SU-DHL-6 (cell line): Measurements from ENCODE around the gene NANOG.
"Not testable (repeated sequence)": the region's sequence is repeated elsewhere in the genome, so short reads cannot be mapped to it uniquely, and the experiment has no call there.

ENCODE experiments used
- H2AFZ ChIP-seq: fragments of 200-600 bp; sonication (generic); 2 replicates; pipeline ENCODE4 v1.6.1; 2014; ENCODE audit warnings: low read depth, mild to moderate bottlenecking, moderate library complexity, mixed read lengths, antibody characterized with exemption, low read length; ENCODE audit not compliant: severe bottlenecking
- H3F3A ChIP-seq: fragments of 200-600 bp; shearing (Covaris generic); 2 replicates; pipeline ENCODE4 v1.6.0; 2016; ENCODE audit warnings: antibody characterized with exemption, mild to moderate bottlenecking; ENCODE audit not compliant: insufficient read depth
- H3K27ac ChIP-seq: fragments of 200-600 bp; sonication (generic); 2 replicates; pipeline ENCODE4 v1.5.1; 2016; ENCODE audit warnings: low read depth, mild to moderate bottlenecking, low read length, moderate library complexity, mixed read lengths
- H3K27me3 ChIP-seq: fragments of 200-600 bp; sonication (generic), shearing (Covaris generic); 2 replicates; pipeline ENCODE4 v1.6.0; 2014; ENCODE audit warnings: mild to moderate bottlenecking, low read length
- H3K36me3 ChIP-seq: fragments of 200-600 bp; sonication (generic); 2 replicates; pipeline ENCODE4 v1.6.1; 2014; ENCODE audit warnings: mild to moderate bottlenecking, low read length, mixed read lengths
- H3K4me2 ChIP-seq: fragments of 300-600, 200-600 bp; shearing (Covaris generic), sonication (generic); 2 replicates; pipeline ENCODE4 v1.6.0; 2014; ENCODE audit warnings: low read length, low read depth, mild to moderate bottlenecking; ENCODE audit not compliant: poor library complexity, severe bottlenecking
- H3K4me3 ChIP-seq: fragments of 200-600 bp; sonication (generic); 2 replicates; pipeline ENCODE4 v1.5.1; 2014; ENCODE audit warnings: antibody characterized with exemption, low read length, mild to moderate bottlenecking, mixed read lengths; ENCODE audit not compliant: insufficient read depth, poor library complexity, severe bottlenecking
- H3K79me2 ChIP-seq: fragments of 200-600 bp; sonication (generic); 2 replicates; pipeline ENCODE4 v1.6.1; 2014; ENCODE audit warnings: mild to moderate bottlenecking, low read length, moderate library complexity; ENCODE audit not compliant: insufficient read depth
- H3K9ac ChIP-seq: fragments of 200-600 bp; sonication (generic); 2 replicates; pipeline ENCODE4 v1.7.0; 2014; ENCODE audit warnings: mild to moderate bottlenecking, low read length
- H3K9me2 ChIP-seq: fragments of 200-600 bp; sonication (generic); replicated peaks from 2 replicates; pipeline ENCODE4 v1.6.1; 2014; ENCODE audit warnings: low read length; ENCODE audit not compliant: insufficient read depth
- H3K9me3 ChIP-seq: fragments of 200-600 bp; sonication (generic); 2 replicates; pipeline ENCODE4 v1.6.1; 2014; ENCODE audit warnings: low read length, mixed read lengths; ENCODE audit not compliant: insufficient read depth
- H4K20me1 ChIP-seq: fragments of 200-600 bp; sonication (generic); 2 replicates; pipeline ENCODE4 v1.6.1; 2014; ENCODE audit warnings: low read depth, mild to moderate bottlenecking, antibody characterized with exemption, low read length, moderate library complexity, mixed read lengths
- CTCF ChIP-seq: fragments of 200-600 bp; sonication (generic); IDR thresholded peaks from one replicate; pipeline ENCODE4 v1.5.1; 2017; ENCODE audit warnings: antibody characterized with exemption, mild to moderate bottlenecking, low read length, moderate library complexity; ENCODE audit not compliant: insufficient read depth, poor library complexity, severe bottlenecking
- EZH2phosphoT487 ChIP-seq: fragments of 200-600 bp; sonication (generic), shearing (Covaris generic); conservative IDR thresholded peaks from 2 replicates; pipeline ENCODE4 v1.6.1; 2018; ENCODE audit warnings: mild to moderate bottlenecking, antibody characterized with exemption, low read length, moderate library complexity, mixed read lengths

NANOG gene

DNA sequence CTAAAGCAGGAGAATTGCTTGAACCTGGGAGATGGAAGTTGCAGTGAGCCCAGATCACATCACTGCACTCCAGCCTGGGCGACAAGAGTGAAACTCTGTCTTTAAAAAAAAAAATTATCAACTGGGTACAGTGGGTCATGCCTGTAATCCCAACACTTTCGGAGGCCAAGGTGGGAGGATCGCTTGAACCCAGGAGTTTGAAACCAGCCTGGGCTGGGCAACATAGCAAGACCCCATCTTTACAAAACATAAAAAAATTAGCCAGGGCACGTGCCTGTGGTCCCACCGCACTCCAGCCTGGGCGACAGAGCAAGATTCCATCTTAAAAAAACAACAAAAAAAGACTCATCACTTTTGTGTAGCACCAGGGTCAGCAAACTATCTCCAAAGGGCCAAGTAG is 7.1 kb upstream of the NANOG start:
- Histone ChIP-seq H3K9me2 (no peaks in the 10 kb centered on the region), H3K79me2 (no peaks in the 10 kb centered on the region), H3K36me3 (no peaks in the 10 kb centered on the region), H3K27ac (no peak overlapping the region), H3K9me3 (no peaks in the 10 kb centered on the region), H4K20me1 (no peaks in the 10 kb centered on the region), H3K27me3 (no peaks in the 10 kb centered on the region), H3F3A (no peaks in the 10 kb centered on the region), H3K9ac (no peak overlapping the region), H3K4me3 (no peak overlapping the region), H2AFZ (no peak overlapping the region), H3K4me2 (no peak overlapping the region)
- TF ChIP-seq EZH2phosphoT487 (no peak), CTCF (no peak)

DNA sequence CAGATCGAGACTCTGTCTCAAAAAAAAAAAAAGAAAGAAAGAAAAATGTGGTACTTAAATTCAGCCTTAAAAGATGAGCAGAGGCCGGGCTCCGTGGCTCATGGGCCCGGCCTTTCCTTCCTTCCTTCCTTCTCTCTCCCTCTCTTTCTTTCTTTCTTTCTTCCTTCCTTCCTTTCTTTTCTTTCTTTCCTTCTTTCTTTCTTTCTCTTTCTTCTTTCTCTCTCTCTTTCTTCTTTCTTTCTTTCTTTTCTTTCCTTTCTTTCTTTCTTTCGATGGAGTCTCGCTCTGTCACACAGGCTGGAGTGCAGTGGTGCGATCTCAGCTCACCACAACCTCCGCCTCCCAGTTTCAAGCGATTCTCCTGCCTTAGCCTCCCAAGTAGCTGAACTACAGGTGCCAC is 5.8 kb upstream of the NANOG start:
- H4K20me1 ChIP-seq, H3K9ac ChIP-seq, H3K27ac ChIP-seq, H2AFZ ChIP-seq, H3K4me2 ChIP-seq, H3K9me2 ChIP-seq, H3K36me3 ChIP-seq, H3K79me2 ChIP-seq, H3K4me3 ChIP-seq, H3K9me3 ChIP-seq, H3F3A ChIP-seq, H3K27me3 ChIP-seq: not testable (repeated sequence)

DNA sequence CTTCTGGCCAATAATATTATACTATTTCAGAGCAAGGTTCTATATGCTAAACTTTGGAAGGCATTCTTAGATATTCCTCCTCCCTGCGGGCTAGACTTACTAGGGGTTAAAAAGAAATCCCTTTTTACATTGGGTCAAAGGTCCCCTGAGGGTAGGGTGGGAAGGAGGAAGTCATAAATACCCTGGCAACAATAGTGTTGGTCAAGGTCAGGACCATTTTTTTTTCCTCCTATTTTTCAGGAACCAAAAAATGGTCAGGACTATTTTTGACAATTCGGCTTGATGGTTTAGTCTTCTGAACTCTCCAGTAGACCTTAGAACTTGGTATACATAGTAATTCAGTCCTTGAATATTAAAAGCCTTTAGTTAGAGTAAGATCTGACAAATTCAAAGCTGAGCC is 4.5 kb upstream of the NANOG start:
- Histone ChIP-seq H3K4me2 (no peak overlapping the region), H3K9ac (no peak overlapping the region), H3K36me3 (no peaks in the 10 kb centered on the region), H3F3A (no peaks in the 10 kb centered on the region), H3K27ac (no peak overlapping the region), H3K9me3 (no peaks in the 10 kb centered on the region), H2AFZ (no peak overlapping the region), H3K9me2 (no peaks in the 10 kb centered on the region), H3K4me3 (no peak overlapping the region), H4K20me1 (no peaks in the 10 kb centered on the region), H3K79me2 (no peaks in the 10 kb centered on the region), H3K27me3 (no peaks in the 10 kb centered on the region; the same call in 1 of the 2 replicates)
- TF ChIP-seq CTCF (no peak), EZH2phosphoT487 (no peak)

GRCh38 chr12:7787574-7788293 is 1.5 kb upstream of the NANOG start:
- no peak overlapping the region for H3K4me2 ChIP-seq
- H2AFZ ChIP-seq, result no peak overlapping the region
- no peak overlapping the region for H3K4me3 ChIP-seq
- no peaks in the 10 kb centered on the region for H3F3A ChIP-seq
- no peak overlapping the region for H3K27ac ChIP-seq
- H3K9ac ChIP-seq, result no peak overlapping the region
- no peaks in the 10 kb centered on the region for H3K36me3 ChIP-seq
- H3K9me3 ChIP-seq, result no peaks in the 10 kb centered on the region
- H3K79me2 ChIP-seq, result no peaks in the 10 kb centered on the region
- no peaks in the 10 kb centered on the region for H3K9me2 ChIP-seq
- no peaks in the 10 kb centered on the region; the same call in 1 of the 2 replicates for H3K27me3 ChIP-seq
- no peaks in the 10 kb centered on the region for H4K20me1 ChIP-seq
- TF ChIP-seq EZH2phosphoT487, result no peak
- TF ChIP-seq CTCF, result no peak
